Stimulated activated naive B cell treated with anti-CD40 and anti-IgM and Interleukin-4, amounts not matched to agents 10 μg/mL and 1 μg/mL and 100 μg/mL, for 72 hours (primary cell): ENCODE data around the gene PLK3.
A peak's percentile ranks its signal among the peaks of the same experiment; 100 is the strongest.
"Not testable (repeated sequence)": the region's sequence is repeated elsewhere in the genome, so short reads cannot be mapped to it uniquely, and the experiment has no call there.

Source experiments
- ATAC-seq, 2 donors: fragments of 150-1000 bp; cut with Tn5 transposase; replicated peaks; 2 replicates each; pipeline ENCODE4 v1.10.0; 2021; ENCODE audit warnings: moderate library complexity in 1 of 2
- DNase-seq: peaks from one replicate; pipeline ENCODE4 v3.0.0; 2021
- H3K27ac Mint-ChIP-seq: one replicate; pipeline ENCODE4 v1.8.0; 2022; ENCODE audit warnings: mild to moderate bottlenecking, mixed read lengths
- H3K27me3 Mint-ChIP-seq, 2 donors: one replicate each; pipeline ENCODE4 v1.8.0; 2022; ENCODE audit warnings: mixed read lengths in 2 of 2
- H3K36me3 Mint-ChIP-seq, 2 donors: one replicate each; pipeline ENCODE4 v1.8.0; 2022; ENCODE audit warnings: mixed read lengths in 2 of 2, mild to moderate bottlenecking in 1 of 2
- H3K4me1 Mint-ChIP-seq, 2 donors: one replicate each; pipeline ENCODE4 v1.8.0; 2022; ENCODE audit warnings: mixed read lengths in 2 of 2, mild to moderate bottlenecking in 1 of 2
- H3K4me3 Mint-ChIP-seq, 2 donors: one replicate each; pipeline ENCODE4 v1.8.0; 2022; ENCODE audit warnings: mild to moderate bottlenecking in 2 of 2, mixed read lengths in 2 of 2, moderate library complexity in 1 of 2
- H3K9me3 Mint-ChIP-seq, 2 donors: one replicate each; pipeline ENCODE4 v1.8.0; 2022; ENCODE audit warnings: mixed read lengths in 2 of 2, mild to moderate bottlenecking in 1 of 2

The PLK3 gene

GRCh38 chr1:44808938-44809917, 9.1 kb downstream of the PLK3 start:
- ATAC-seq: peak; percentile 51 to 62
- H3K27ac Mint-ChIP-seq: peak overlapping the region; percentile 99
- peaks cover 24 to 49% of the 10 kb centered on the region in 2 donors for H3K36me3 Mint-ChIP-seq
- peak; percentile 84 for DNase-seq
- H3K4me1 Mint-ChIP-seq: peaks cover 62 to 93% of the 10 kb centered on the region in 2 donors
- no peaks in the 10 kb centered on the region for H3K27me3 Mint-ChIP-seq
- peak overlapping the region; percentile 39 to 68 for H3K4me3 Mint-ChIP-seq
- H3K9me3 Mint-ChIP-seq: no peaks in the 10 kb centered on the region

- H3K27ac Mint-ChIP-seq: peak overlapping the region; percentile 99
- H3K4me1 Mint-ChIP-seq: peaks cover 64 to 92% of the 10 kb centered on the region in 2 donors
- ATAC-seq: peak; percentile 38 to 39
- peak; percentile 80 for DNase-seq
- peak overlapping the region; percentile 67 to 68 for H3K4me3 Mint-ChIP-seq
- H3K36me3 Mint-ChIP-seq: peaks cover 19 to 46% of the 10 kb centered on the region in 2 donors
- H3K27me3 Mint-ChIP-seq: no peaks in the 10 kb centered on the region
- H3K9me3 Mint-ChIP-seq: no peaks in the 10 kb centered on the region
Measured at GRCh38 chr1:44810101-44810761, 10.1 kb downstream of the PLK3 start.

GRCh38 chr1:44810762-44811105, 10.6 kb downstream of the PLK3 start:
- Mint-ChIP-seq H3K4me1 (peaks cover 62 to 91% of the 10 kb centered on the region in 2 donors), H3K36me3 (peaks cover 14 to 42% of the 10 kb centered on the region in 2 donors)

GRCh38 chr1:44811234-44811633, 11.1 kb downstream of the PLK3 start:
- peaks cover 12 to 40% of the 10 kb centered on the region in 2 donors for H3K36me3 Mint-ChIP-seq
- peak overlapping the region; percentile 2 to 36 for H3K4me3 Mint-ChIP-seq
- H3K9me3 Mint-ChIP-seq: no peaks in the 10 kb centered on the region
- H3K27me3 Mint-ChIP-seq: no peaks in the 10 kb centered on the region
- ATAC-seq (no peak), DNase-seq (no peak)
- peaks cover 62 to 89% of the 10 kb centered on the region in 2 donors for H3K4me1 Mint-ChIP-seq
- peak overlapping the region; percentile 99 for H3K27ac Mint-ChIP-seq

More at GRCh38 chr1:44810762-44811105, 10.6 kb downstream of the PLK3 start:
- H3K27me3 Mint-ChIP-seq, DNase-seq, ATAC-seq, H3K9me3 Mint-ChIP-seq: not testable (repeated sequence)
- H3K27ac Mint-ChIP-seq: peak overlapping the region; percentile 99
- H3K4me3 Mint-ChIP-seq: peak overlapping the region in 1 of 2 donors; percentile 67

- no peaks in the 10 kb centered on the region for H3K27me3 Mint-ChIP-seq
- DNase-seq (no peak), ATAC-seq (no peak)
- no peaks in the 10 kb centered on the region for H3K9me3 Mint-ChIP-seq
- peaks cover 54 to 77% of the 10 kb centered on the region in 2 donors for H3K4me1 Mint-ChIP-seq
- peak overlapping the region; percentile 90 to 96 for H3K4me3 Mint-ChIP-seq
- peaks cover 8 to 31% of the 10 kb centered on the region in 2 donors for H3K36me3 Mint-ChIP-seq
- H3K27ac Mint-ChIP-seq: peak overlapping the region; percentile 99
Measured at GRCh38 chr1:44812822-44813543, 12.8 kb downstream of the PLK3 start.

GRCh38 chr1:44815926-44816325, 15.7 kb downstream of the PLK3 start:
- Mint-ChIP-seq H3K36me3 (peaks cover 10 to 32% of the 10 kb centered on the region in 2 donors), H3K4me1 (peaks cover 42 to 77% of the 10 kb centered on the region in 2 donors)
- H3K4me3 Mint-ChIP-seq, ATAC-seq, H3K27ac Mint-ChIP-seq, DNase-seq, H3K27me3 Mint-ChIP-seq, H3K9me3 Mint-ChIP-seq: not testable (repeated sequence)

GRCh38 chr1:44817307-44817706, 17.1 kb downstream of the PLK3 start:
- Mint-ChIP-seq H3K27me3 (no peaks in the 10 kb centered on the region), H3K4me1 (peaks cover 34 to 71% of the 10 kb centered on the region in 2 donors), H3K4me3 (peak overlapping the region in 1 of 2 donors; percentile 34), H3K9me3 (no peaks in the 10 kb centered on the region), H3K36me3 (peaks cover 7 to 25% of the 10 kb centered on the region in 2 donors), H3K27ac (no peak overlapping the region)
- ATAC-seq (no peak), DNase-seq (no peak)

- ATAC-seq: no peak
- Mint-ChIP-seq H3K36me3 (peaks cover 7 to 18% of the 10 kb centered on the region in 2 donors), H3K9me3 (no peaks in the 10 kb centered on the region), H3K4me3 (peak overlapping the region; percentile 14 to 61), H3K4me1 (peaks cover 30 to 65% of the 10 kb centered on the region in 2 donors), H3K27ac (peak overlapping the region; percentile 78), H3K27me3 (no peaks in the 10 kb centered on the region)
- no peak for DNase-seq
Measured at GRCh38 chr1:44817771-44818495, 17.8 kb downstream of the PLK3 start.

GRCh38 chr1:44819196-44819607, 19.0 kb downstream of the PLK3 start:
- DNase-seq (no peak), ATAC-seq (no peak)
- Mint-ChIP-seq H3K9me3 (no peaks in the 10 kb centered on the region), H3K4me1 (peaks cover 30 to 52% of the 10 kb centered on the region in 2 donors), H3K36me3 (peaks cover 7 to 15% of the 10 kb centered on the region in 2 donors), H3K4me3 (peak overlapping the region; percentile 90 to 93), H3K27me3 (no peaks in the 10 kb centered on the region), H3K27ac (peak overlapping the region; percentile 100)

GRCh38 chr1:44819608-44820327, 19.6 kb downstream of the PLK3 start:
- Mint-ChIP-seq H3K27me3 (no peaks in the 10 kb centered on the region), H3K4me3 (peak overlapping the region; percentile 90 to 93), H3K4me1 (peaks cover 29 to 48% of the 10 kb centered on the region in 2 donors), H3K9me3 (no peaks in the 10 kb centered on the region), H3K27ac (peak overlapping the region; percentile 100), H3K36me3 (peaks cover 6 to 13% of the 10 kb centered on the region in 2 donors)
- ATAC-seq: peak; percentile 93
- peak; percentile 94 for DNase-seq

GRCh38 chr1:44820328-44821239, 20.4 kb downstream of the PLK3 start:
- DNase-seq (no peak), ATAC-seq (no peak)
- Mint-ChIP-seq H3K4me3 (peak overlapping the region; percentile 90 to 93), H3K27me3 (no peaks in the 10 kb centered on the region), H3K36me3 (peaks cover 2 to 6% of the 10 kb centered on the region in 2 donors), H3K4me1 (peaks cover 23 to 40% of the 10 kb centered on the region in 2 donors), H3K9me3 (no peaks in the 10 kb centered on the region), H3K27ac (peak overlapping the region; percentile 100)

GRCh38 chr1:44821240-44821715, 21.1 kb downstream of the PLK3 start:
- H3K27me3 Mint-ChIP-seq: peaks cover 0 to 4% of the 10 kb centered on the region in 2 donors
- peaks cover 26 to 43% of the 10 kb centered on the region in 2 donors for H3K4me1 Mint-ChIP-seq
- H3K27ac Mint-ChIP-seq: peak overlapping the region; percentile 69
- H3K4me3 Mint-ChIP-seq: peak overlapping the region in 1 of 2 donors; percentile 93
- no peak for ATAC-seq
- H3K9me3 Mint-ChIP-seq: no peaks in the 10 kb centered on the region
- peaks cover 2 to 6% of the 10 kb centered on the region in 2 donors for H3K36me3 Mint-ChIP-seq
- no peak for DNase-seq
